Measurements from ENCODE around the gene SLC37A1.

SLC37A1 gene

GRCh38 chr21:42486531-42486930 is 27.1 kb upstream of the SLC37A1 start:
- Histone ChIP-seq H3K4me1 (ENCODE audit: control insufficient read depth, insufficient read depth, low read length) (no peaks in the 10 kb centered on the region), H3K36me3 (ENCODE audit: control insufficient read depth, insufficient read depth, low read length) (no peaks in the 10 kb centered on the region), H3K27me3 (ENCODE audit: control insufficient read depth, insufficient read depth, low read length) (no peaks in the 10 kb centered on the region), H3K9ac (ENCODE audit: low read length) (no peak overlapping the region), H3K27ac (ENCODE audit: low read depth, low read length) (no peak overlapping the region), H3K4me3 (ENCODE audit: low read length) (no peak overlapping the region)

- Histone ChIP-seq H3K36me3 (ENCODE audit: control insufficient read depth, insufficient read depth, low read length) (no peaks in the 10 kb centered on the region), H3K27ac (ENCODE audit: low read depth, low read length) (no peak overlapping the region)
Measured at GRCh38 chr21:42489006-42489563, 24.6 kb upstream of the SLC37A1 start.

GRCh38 chr21:42489991-42490390 is 23.7 kb upstream of the SLC37A1 start:
- Histone ChIP-seq H3K9ac (ENCODE audit: low read length) (no peak overlapping the region), H3K4me3 (ENCODE audit: low read length) (no peak overlapping the region), H3K36me3 (ENCODE audit: control insufficient read depth, insufficient read depth, low read length) (no peaks in the 10 kb centered on the region), H3K27me3 (ENCODE audit: control insufficient read depth, insufficient read depth, low read length) (no peaks in the 10 kb centered on the region), H3K27ac (ENCODE audit: low read depth, low read length) (no peak overlapping the region), H3K4me1 (ENCODE audit: control insufficient read depth, insufficient read depth, low read length) (no peaks in the 10 kb centered on the region)

More at GRCh38 chr21:42489006-42489563, 24.6 kb upstream of the SLC37A1 start:
- Histone ChIP-seq H3K4me3 (ENCODE audit: low read length) (no peak overlapping the region), H3K27me3 (ENCODE audit: control insufficient read depth, insufficient read depth, low read length) (no peaks in the 10 kb centered on the region), H3K4me1 (ENCODE audit: control insufficient read depth, insufficient read depth, low read length) (no peaks in the 10 kb centered on the region), H3K9ac (ENCODE audit: low read length) (no peak overlapping the region)

- H3K27me3 ChIP-seq (ENCODE audit: control insufficient read depth, insufficient read depth, low read length): no peaks in the 10 kb centered on the region
- H3K9ac ChIP-seq (ENCODE audit: low read length): no peak overlapping the region
- H3K36me3 ChIP-seq (ENCODE audit: control insufficient read depth, insufficient read depth, low read length): no peaks in the 10 kb centered on the region
- no peak overlapping the region for H3K27ac ChIP-seq (ENCODE audit: low read depth, low read length)
- no peaks in the 10 kb centered on the region for H3K4me1 ChIP-seq (ENCODE audit: control insufficient read depth, insufficient read depth, low read length)
- H3K4me3 ChIP-seq (ENCODE audit: low read length): no peak overlapping the region
Measured at GRCh38 chr21:42490720-42491119, 22.9 kb upstream of the SLC37A1 start.

GRCh38 chr21:42491328-42491727 is 22.3 kb upstream of the SLC37A1 start:
- Histone ChIP-seq H3K27ac (ENCODE audit: low read depth, low read length) (no peak overlapping the region), H3K4me3 (ENCODE audit: low read length) (no peak overlapping the region), H3K4me1 (ENCODE audit: control insufficient read depth, insufficient read depth, low read length) (no peaks in the 10 kb centered on the region), H3K9ac (ENCODE audit: low read length) (no peak overlapping the region), H3K36me3 (ENCODE audit: control insufficient read depth, insufficient read depth, low read length) (no peaks in the 10 kb centered on the region), H3K27me3 (ENCODE audit: control insufficient read depth, insufficient read depth, low read length) (no peaks in the 10 kb centered on the region)

GRCh38 chr21:42492201-42492600 is 21.5 kb upstream of the SLC37A1 start:
- H3K27ac ChIP-seq (ENCODE audit: low read depth, low read length): no peak overlapping the region
- H3K4me3 ChIP-seq (ENCODE audit: low read length): no peak overlapping the region
- no peaks in the 10 kb centered on the region for H3K36me3 ChIP-seq (ENCODE audit: control insufficient read depth, insufficient read depth, low read length)
- no peaks in the 10 kb centered on the region for H3K27me3 ChIP-seq (ENCODE audit: control insufficient read depth, insufficient read depth, low read length)
- H3K4me1 ChIP-seq (ENCODE audit: control insufficient read depth, insufficient read depth, low read length): peaks cover 4% of the 10 kb centered on the region
- H3K9ac ChIP-seq (ENCODE audit: low read length): no peak overlapping the region

GRCh38 chr21:42493109-42494060 is 20.3 kb upstream of the SLC37A1 start:
- no peaks in the 10 kb centered on the region for H3K27me3 ChIP-seq (ENCODE audit: control insufficient read depth, insufficient read depth, low read length)
- H3K4me3 ChIP-seq (ENCODE audit: low read length): no peak overlapping the region
- H3K27ac ChIP-seq (ENCODE audit: low read depth, low read length): no peak overlapping the region
- peaks cover 4% of the 10 kb centered on the region for H3K4me1 ChIP-seq (ENCODE audit: control insufficient read depth, insufficient read depth, low read length)
- no peaks in the 10 kb centered on the region for H3K36me3 ChIP-seq (ENCODE audit: control insufficient read depth, insufficient read depth, low read length)
- H3K9ac ChIP-seq (ENCODE audit: low read length): no peak overlapping the region

GRCh38 chr21:42495027-42495426 is 18.6 kb upstream of the SLC37A1 start:
- peaks cover 4% of the 10 kb centered on the region for H3K4me1 ChIP-seq (ENCODE audit: control insufficient read depth, insufficient read depth, low read length)
- H3K27ac ChIP-seq (ENCODE audit: low read depth, low read length): no peak overlapping the region
- no peaks in the 10 kb centered on the region for H3K36me3 ChIP-seq (ENCODE audit: control insufficient read depth, insufficient read depth, low read length)
- H3K4me3 ChIP-seq (ENCODE audit: low read length): no peak overlapping the region
- no peak overlapping the region for H3K9ac ChIP-seq (ENCODE audit: low read length)
- no peaks in the 10 kb centered on the region for H3K27me3 ChIP-seq (ENCODE audit: control insufficient read depth, insufficient read depth, low read length)

GRCh38 chr21:42495765-42496119 is 17.9 kb upstream of the SLC37A1 start:
- Histone ChIP-seq H3K4me3 (ENCODE audit: low read length) (peak overlapping the region; percentile 77), H3K27ac (ENCODE audit: low read depth, low read length) (no peak overlapping the region), H3K4me1 (ENCODE audit: control insufficient read depth, insufficient read depth, low read length) (peaks cover 4% of the 10 kb centered on the region), H3K36me3 (ENCODE audit: control insufficient read depth, insufficient read depth, low read length) (no peaks in the 10 kb centered on the region), H3K9ac (ENCODE audit: low read length) (no peak overlapping the region), H3K27me3 (ENCODE audit: control insufficient read depth, insufficient read depth, low read length) (no peaks in the 10 kb centered on the region)

GRCh38 chr21:42496120-42496838 is 17.4 kb upstream of the SLC37A1 start, which contains the start of gene RSPH1:
RSPH1 (minus strand) TSS chr21:42496224; CDS start chr21:42496186, 38 bp downstream.
- H3K27ac ChIP-seq (ENCODE audit: low read depth, low read length): peak within 1 kb of the TSS; percentile 79
- peak within 1 kb of the TSS; percentile 66 for H3K9ac ChIP-seq (ENCODE audit: low read length)
- peaks cover 4% of the 10 kb centered on the region for H3K4me1 ChIP-seq (ENCODE audit: control insufficient read depth, insufficient read depth, low read length)
- H3K27me3 ChIP-seq (ENCODE audit: control insufficient read depth, insufficient read depth, low read length): no peaks in the 10 kb centered on the region
- no peaks in the 10 kb centered on the region for H3K36me3 ChIP-seq (ENCODE audit: control insufficient read depth, insufficient read depth, low read length)
- H3K4me3 ChIP-seq (ENCODE audit: low read length): peak within 1 kb of the TSS; percentile 88

GRCh38 chr21:42496839-42497202 is 16.8 kb upstream of the SLC37A1 start:
- H3K27ac ChIP-seq (ENCODE audit: low read depth, low read length): peak overlapping the region; percentile 79
- peak overlapping the region; percentile 66 for H3K9ac ChIP-seq (ENCODE audit: low read length)
- H3K27me3 ChIP-seq (ENCODE audit: control insufficient read depth, insufficient read depth, low read length): no peaks in the 10 kb centered on the region
- H3K4me1 ChIP-seq (ENCODE audit: control insufficient read depth, insufficient read depth, low read length): peaks cover 4% of the 10 kb centered on the region
- H3K4me3 ChIP-seq (ENCODE audit: low read length): peak overlapping the region; percentile 88
- H3K36me3 ChIP-seq (ENCODE audit: control insufficient read depth, insufficient read depth, low read length): no peaks in the 10 kb centered on the region

GRCh38 chr21:42498012-42498411 is 15.6 kb upstream of the SLC37A1 start:
- Histone ChIP-seq H3K36me3 (ENCODE audit: control insufficient read depth, insufficient read depth, low read length) (no peaks in the 10 kb centered on the region), H3K27me3 (ENCODE audit: control insufficient read depth, insufficient read depth, low read length) (no peaks in the 10 kb centered on the region), H3K27ac (ENCODE audit: low read depth, low read length) (no peak overlapping the region), H3K4me3 (ENCODE audit: low read length) (no peak overlapping the region), H3K9ac (ENCODE audit: low read length) (no peak overlapping the region), H3K4me1 (ENCODE audit: control insufficient read depth, insufficient read depth, low read length) (peaks cover 4% of the 10 kb centered on the region)
